BE2C (cell line): ENCODE measurements around the gene SLC45A2.
"Not testable (repeated sequence)": the region's sequence is repeated elsewhere in the genome, so short reads cannot be mapped to it uniquely, and the experiment has no call there.

Source experiments
- DNase-seq: peaks from one replicate; pipeline ENCODE4 v3.0.0-alpha.2; 2020
- H3K27me3 ChIP-seq: fragments of 250-450 bp; sonication (Bioruptor Pico); 2 replicates; pipeline ENCODE4 v1.5.1; 2020; ENCODE audit warnings: mild to moderate bottlenecking
- H3K36me3 ChIP-seq: fragments of 250-450 bp; sonication (Bioruptor Pico); 2 replicates; pipeline ENCODE4 v1.5.1; 2020; ENCODE audit warnings: mild to moderate bottlenecking
- H3K4me1 ChIP-seq: fragments of 250-450 bp; sonication (Bioruptor Pico); 2 replicates; pipeline ENCODE4 v1.5.1; 2020
- H3K4me3 ChIP-seq: 2 replicates; pipeline ENCODE4 v1.5.1; 2011; ENCODE audit warnings: low read depth, low read length
- H3K9me3 ChIP-seq: fragments of 250-450 bp; sonication (Bioruptor Pico); 2 replicates; pipeline ENCODE4 v1.5.1; 2020
- CTCF ChIP-seq: IDR thresholded peaks from 2 replicates; pipeline ENCODE4 v1.5.1; 2012; ENCODE audit warnings: mild to moderate bottlenecking, low read depth, low read length

The SLC45A2 gene

DNA sequence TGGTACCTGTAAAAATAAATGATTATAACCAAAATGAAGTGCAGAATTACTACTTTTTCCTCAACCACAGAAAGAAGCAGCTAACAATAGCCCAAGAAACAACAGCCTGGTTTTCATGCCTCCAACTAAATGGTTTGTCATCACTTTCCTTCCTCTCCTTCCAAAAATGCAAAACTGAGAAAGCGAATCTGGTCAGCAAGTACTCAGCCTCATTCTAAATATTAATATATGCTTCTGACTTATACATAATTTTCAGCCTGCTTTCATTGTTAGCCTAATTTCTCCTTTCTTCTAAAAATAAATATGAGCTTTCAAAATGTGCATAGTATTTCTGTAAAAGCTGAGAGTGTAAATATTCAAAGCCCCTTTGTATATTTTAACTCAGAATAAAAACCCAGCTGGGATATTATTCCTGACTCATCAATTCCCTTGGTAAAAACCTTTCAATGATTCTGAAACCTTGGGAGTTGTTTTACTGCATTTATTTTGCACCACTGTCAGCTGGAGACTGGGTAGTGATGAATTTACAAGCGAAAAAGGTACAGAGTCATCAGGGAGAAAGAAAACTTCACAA is 26.8 kb downstream of the SLC45A2 start:
- peaks cover 14% of the 10 kb centered on the region for H3K27me3 ChIP-seq
- H3K4me1 ChIP-seq, result no peaks in the 10 kb centered on the region
- no peak for DNase-seq
- no peaks in the 10 kb centered on the region for H3K9me3 ChIP-seq
- no peak for TF ChIP-seq CTCF
- no peaks in the 10 kb centered on the region for H3K36me3 ChIP-seq
- H3K4me3 ChIP-seq, result no peak overlapping the region

GRCh38 chr5:33952175-33952574 is 32.3 kb downstream of the SLC45A2 start:
- H3K27me3 ChIP-seq, H3K4me1 ChIP-seq, DNase-seq, H3K4me3 ChIP-seq, H3K36me3 ChIP-seq, H3K9me3 ChIP-seq: not testable (repeated sequence)

- H3K4me3 ChIP-seq, result no peak overlapping the region
These were observed 39.9 kb downstream of the SLC45A2 start for GRCh38 chr5:33944543-33945132.

GRCh38 chr5:33941090-33941489 is 43.4 kb downstream of the SLC45A2 start:
- no peak for DNase-seq
- H3K36me3 ChIP-seq, result no peaks in the 10 kb centered on the region
- peaks cover 75% of the 10 kb centered on the region for H3K27me3 ChIP-seq
- no peak overlapping the region for H3K4me3 ChIP-seq
- TF ChIP-seq CTCF, result no peak
- H3K9me3 ChIP-seq, result no peaks in the 10 kb centered on the region
- no peaks in the 10 kb centered on the region for H3K4me1 ChIP-seq

More at GRCh38 chr5:33944543-33945132, 39.9 kb downstream of the SLC45A2 start:
- DNase-seq, result no peak
- H3K27me3 ChIP-seq, result peaks cover 47% of the 10 kb centered on the region
- no peak for TF ChIP-seq CTCF
- H3K36me3 ChIP-seq, result no peaks in the 10 kb centered on the region
- no peaks in the 10 kb centered on the region for H3K9me3 ChIP-seq
- no peaks in the 10 kb centered on the region for H3K4me1 ChIP-seq

DNA sequence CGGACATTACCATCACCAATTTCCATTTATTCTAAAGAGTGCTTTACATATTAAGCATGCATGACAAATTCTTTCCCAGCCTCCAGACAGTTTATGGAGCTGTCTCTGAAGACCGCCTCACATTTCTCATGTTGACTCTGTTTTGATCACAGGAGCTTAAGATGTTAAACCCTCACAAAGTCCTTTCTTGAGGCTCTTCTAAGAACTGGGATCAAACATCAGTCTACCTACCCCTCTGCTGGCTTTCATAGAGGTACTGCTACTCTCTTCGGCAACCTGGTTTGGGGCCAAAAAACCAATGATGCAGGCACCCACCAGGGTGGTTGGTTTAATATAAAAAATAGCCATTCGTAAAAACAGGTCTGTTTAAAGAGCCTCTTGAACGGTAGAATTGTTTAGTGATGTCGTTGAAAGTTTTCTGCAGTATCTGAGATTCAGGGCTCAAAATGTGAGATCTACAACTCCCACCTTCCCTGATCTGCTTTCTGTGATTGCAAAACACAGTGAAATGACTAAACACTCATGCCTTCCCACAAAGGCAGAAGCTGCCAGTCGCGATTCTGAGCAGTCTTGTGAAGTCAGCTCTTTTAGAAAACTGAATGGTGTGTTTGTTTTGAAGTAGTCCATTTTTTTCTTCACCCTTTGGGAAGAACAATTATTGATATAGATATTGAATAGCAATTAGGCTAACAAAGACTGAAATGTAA is 44.8 kb downstream of the SLC45A2 start:
- H3K4me1 ChIP-seq, result no peaks in the 10 kb centered on the region
- H3K27me3 ChIP-seq, result peaks cover 75% of the 10 kb centered on the region
- no peak overlapping the region for H3K4me3 ChIP-seq
- no peaks in the 10 kb centered on the region for H3K9me3 ChIP-seq
- no peaks in the 10 kb centered on the region for H3K36me3 ChIP-seq
- TF ChIP-seq CTCF, result no peak
- no peak for DNase-seq

GRCh38 chr5:33938881-33939280 is 45.6 kb downstream of the SLC45A2 start:
- Histone ChIP-seq H3K4me3 (no peak overlapping the region), H3K9me3 (no peaks in the 10 kb centered on the region), H3K36me3 (no peaks in the 10 kb centered on the region), H3K27me3 (peaks cover 72% of the 10 kb centered on the region), H3K4me1 (no peaks in the 10 kb centered on the region)
- no peak for DNase-seq
- no peak for TF ChIP-seq CTCF
